ENCODE results near the gene ARAP2.

Gene ARAP2

DNA sequence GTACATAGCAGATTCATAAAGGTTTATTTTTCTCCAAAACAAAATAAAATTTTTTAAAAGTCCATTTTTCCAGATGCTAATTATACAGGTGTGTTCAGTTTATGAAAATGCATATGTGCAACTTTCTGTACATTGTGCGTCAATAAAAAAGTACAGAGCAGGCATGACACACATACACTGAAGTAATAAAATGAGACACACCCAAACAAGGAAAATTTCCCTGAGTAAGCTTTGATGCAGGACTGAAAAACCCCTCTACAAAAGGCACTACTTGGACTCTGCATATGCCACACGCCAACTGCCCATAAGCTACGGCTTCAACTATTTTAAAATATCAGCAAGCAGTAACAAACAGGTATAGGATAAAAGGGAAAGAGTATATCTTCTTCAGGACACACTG, 13.8 kb downstream of the ARAP2 start:
- Histone ChIP-seq H3K27me3 (ENCODE audit: insufficient read depth, low read length, poor library complexity) (no peaks in the 10 kb centered on the region), H3K27ac (ENCODE audit: low read length) (no peak overlapping the region), H3K4me3 (ENCODE audit: low read depth in 1 of 2, low read length in 2 of 2) (no peak overlapping the region), H3K4me1 (ENCODE audit: insufficient read depth, low read length) (peaks cover 13% of the 10 kb centered on the region), H3K79me2 (ENCODE audit: insufficient read depth, low read length) (peaks cover 98% of the 10 kb centered on the region), H4K20me1 (ENCODE audit: insufficient read depth, low read length) (peaks cover 31% of the 10 kb centered on the region; the same call in 1 of the 2 replicates), H3K9me3 (ENCODE audit: insufficient read depth, low read length, severe bottlenecking) (no peaks in the 10 kb centered on the region), H3K36me3 (ENCODE audit: insufficient read depth, low read length) (peaks cover 28% of the 10 kb centered on the region), H3K9ac (ENCODE audit: low read depth, low read length) (no peak overlapping the region), H2AFZ (ENCODE audit: low read depth, low read length) (no peak overlapping the region), H3K4me2 (ENCODE audit: insufficient read depth, low read length) (no peak overlapping the region)
- no peak for TF ChIP-seq EZH2 (IDR thresholded peaks at IDR 0.05; ENCODE audit: borderline replicate concordance, low read depth, low read length, severe bottlenecking)
- no peak for ATAC-seq (ENCODE audit: insufficient read depth, low read depth)
- DNase-seq = no peak

DNA sequence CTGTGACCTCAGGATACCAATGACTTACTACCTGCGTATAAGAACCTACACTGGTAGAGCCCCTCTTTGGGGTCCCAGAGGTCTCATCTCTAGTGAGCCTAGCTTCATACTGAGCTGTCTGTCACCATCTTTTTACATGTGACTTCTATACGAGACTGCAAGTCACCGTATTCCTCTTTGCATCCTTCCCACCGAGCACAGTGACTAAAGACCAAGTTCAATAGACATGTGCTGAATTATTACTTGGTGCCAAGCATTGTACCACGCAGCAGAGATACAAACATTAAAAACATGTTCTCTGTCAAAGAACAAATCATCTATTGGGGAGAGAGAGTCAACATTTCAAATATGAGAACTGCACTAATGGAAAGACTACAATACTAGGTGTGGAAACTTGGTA, 16.4 kb downstream of the ARAP2 start:
- Histone ChIP-seq H3K27me3 (ENCODE audit: insufficient read depth, low read length, poor library complexity) (no peaks in the 10 kb centered on the region), H3K9ac (ENCODE audit: low read depth, low read length) (no peak overlapping the region), H3K27ac (ENCODE audit: low read length) (no peak overlapping the region), H4K20me1 (ENCODE audit: insufficient read depth, low read length) (peaks cover 21% of the 10 kb centered on the region; the same call in 1 of the 2 replicates), H3K4me3 (ENCODE audit: low read depth in 1 of 2, low read length in 2 of 2) (no peak overlapping the region), H3K9me3 (ENCODE audit: insufficient read depth, low read length, severe bottlenecking) (no peaks in the 10 kb centered on the region), H3K36me3 (ENCODE audit: insufficient read depth, low read length) (peaks cover 18% of the 10 kb centered on the region; the same call in 1 of the 2 replicates), H3K4me1 (ENCODE audit: insufficient read depth, low read length) (peaks cover 22% of the 10 kb centered on the region), H3K4me2 (ENCODE audit: insufficient read depth, low read length) (no peak overlapping the region), H3K79me2 (ENCODE audit: insufficient read depth, low read length) (peaks cover 96% of the 10 kb centered on the region), H2AFZ (ENCODE audit: low read depth, low read length) (no peak overlapping the region)
- DNase-seq = no peak
- no peak for TF ChIP-seq EZH2 (IDR thresholded peaks at IDR 0.05; ENCODE audit: borderline replicate concordance, low read depth, low read length, severe bottlenecking)
- TF ChIP-seq, protein P1, sequence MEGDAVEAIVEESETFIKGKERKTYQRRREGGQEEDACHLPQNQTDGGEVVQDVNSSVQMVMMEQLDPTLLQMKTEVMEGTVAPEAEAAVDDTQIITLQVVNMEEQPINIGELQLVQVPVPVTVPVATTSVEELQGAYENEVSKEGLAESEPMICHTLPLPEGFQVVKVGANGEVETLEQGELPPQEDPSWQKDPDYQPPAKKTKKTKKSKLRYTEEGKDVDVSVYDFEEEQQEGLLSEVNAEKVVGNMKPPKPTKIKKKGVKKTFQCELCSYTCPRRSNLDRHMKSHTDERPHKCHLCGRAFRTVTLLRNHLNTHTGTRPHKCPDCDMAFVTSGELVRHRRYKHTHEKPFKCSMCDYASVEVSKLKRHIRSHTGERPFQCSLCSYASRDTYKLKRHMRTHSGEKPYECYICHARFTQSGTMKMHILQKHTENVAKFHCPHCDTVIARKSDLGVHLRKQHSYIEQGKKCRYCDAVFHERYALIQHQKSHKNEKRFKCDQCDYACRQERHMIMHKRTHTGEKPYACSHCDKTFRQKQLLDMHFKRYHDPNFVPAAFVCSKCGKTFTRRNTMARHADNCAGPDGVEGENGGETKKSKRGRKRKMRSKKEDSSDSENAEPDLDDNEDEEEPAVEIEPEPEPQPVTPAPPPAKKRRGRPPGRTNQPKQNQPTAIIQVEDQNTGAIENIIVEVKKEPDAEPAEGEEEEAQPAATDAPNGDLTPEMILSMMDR (IDR thresholded peaks at IDR 0.05; ENCODE audit: borderline replicate concordance, extremely low read depth, low read length, poor library complexity, severe bottlenecking) = no peak
- no peak for ATAC-seq (ENCODE audit: insufficient read depth, low read depth)

DNA sequence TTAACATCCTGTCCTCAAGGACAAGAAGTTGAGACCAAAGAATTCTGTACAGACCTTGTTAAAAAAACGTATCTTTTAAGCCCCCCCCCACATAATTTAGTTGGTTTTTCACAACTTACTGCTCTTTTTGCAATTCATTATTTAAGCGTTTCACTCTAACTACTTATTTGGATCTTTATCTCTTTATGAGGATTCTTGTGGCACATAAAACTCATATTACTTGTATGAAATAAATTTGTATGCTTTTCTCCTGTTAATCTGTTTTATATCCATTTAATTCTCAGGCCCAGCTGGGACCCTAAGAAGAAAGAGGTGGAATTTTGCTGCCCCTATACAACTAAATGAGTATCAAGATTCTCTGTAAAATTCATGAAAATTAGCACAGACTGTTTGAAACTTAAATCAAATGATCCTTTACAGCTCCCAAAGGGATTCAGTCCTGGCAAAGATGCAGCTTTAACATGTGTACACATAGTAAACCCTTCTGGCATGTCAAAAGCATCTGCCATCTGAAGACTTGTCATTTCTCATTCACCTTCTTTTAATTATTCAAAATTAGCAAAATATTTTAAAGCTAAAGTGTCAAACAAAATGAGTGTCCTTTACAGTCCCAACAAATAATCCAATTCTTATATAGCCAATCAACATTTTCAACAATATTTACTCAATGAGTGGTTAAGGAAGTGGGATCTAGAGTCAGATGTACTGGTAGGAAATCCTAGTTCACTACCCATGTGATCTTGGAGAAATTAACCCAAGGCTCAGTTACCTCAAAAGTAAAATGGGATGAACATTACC, 17.7 kb downstream of the ARAP2 start:
- Histone ChIP-seq H2AFZ (ENCODE audit: low read depth, low read length) (no peak overlapping the region), H3K36me3 (ENCODE audit: insufficient read depth, low read length) (peaks cover 18% of the 10 kb centered on the region; the same call in 1 of the 2 replicates), H3K9ac (ENCODE audit: low read depth, low read length) (no peak overlapping the region), H3K27ac (ENCODE audit: low read length) (no peak overlapping the region), H3K4me3 (ENCODE audit: low read depth in 1 of 2, low read length in 2 of 2) (no peak overlapping the region), H3K9me3 (ENCODE audit: insufficient read depth, low read length, severe bottlenecking) (no peaks in the 10 kb centered on the region), H3K4me1 (ENCODE audit: insufficient read depth, low read length) (peaks cover 22% of the 10 kb centered on the region), H4K20me1 (ENCODE audit: insufficient read depth, low read length) (peaks cover 23% of the 10 kb centered on the region; the same call in 1 of the 2 replicates), H3K4me2 (ENCODE audit: insufficient read depth, low read length) (no peak overlapping the region), H3K27me3 (ENCODE audit: insufficient read depth, low read length, poor library complexity) (no peaks in the 10 kb centered on the region), H3K79me2 (ENCODE audit: insufficient read depth, low read length) (peaks cover 96% of the 10 kb centered on the region)
- ATAC-seq (ENCODE audit: insufficient read depth, low read depth) = no peak
- DNase-seq = no peak
- TF ChIP-seq, protein P1 (IDR thresholded peaks at IDR 0.05; ENCODE audit: borderline replicate concordance, extremely low read depth, low read length, poor library complexity, severe bottlenecking) = no peak
- TF ChIP-seq EZH2 (IDR thresholded peaks at IDR 0.05; ENCODE audit: borderline replicate concordance, low read depth, low read length, severe bottlenecking) = no peak

All from DND-41 (cell line).